ENCODE data around the gene DPF1.

The DPF1 gene

GRCh38 chr19:38211766-38212165, 12.3 kb downstream of the DPF1 start:
- peak overlapping the region; percentile 81 for H2AK5ac ChIP-seq (ENCODE audit: low read depth, low read length)
- H2BK15ac ChIP-seq (ENCODE audit: low read length) = peak overlapping the region; percentile 78
- no peak overlapping the region for H3K14ac ChIP-seq (ENCODE audit: low read length)
- peaks cover 6 to 32% of the 10 kb centered on the region in 2 donors for H3K36me3 ChIP-seq (replicated peaks in 1 of 2; ENCODE audit: control insufficient read depth in 2 of 2, insufficient read depth in 2 of 2, low read length in 2 of 2)
- H2BK12ac ChIP-seq (ENCODE audit: low read length) = no peak overlapping the region
- no peak overlapping the region for H4K91ac ChIP-seq (ENCODE audit: low read depth, low read length, poor library complexity)
- H2BK120ac ChIP-seq (ENCODE audit: low read depth, low read length) = peak overlapping the region; percentile 72
- H3K4me3 ChIP-seq (ENCODE audit: low read length in 2 of 2) = no peak overlapping the region
- H4K8ac ChIP-seq (ENCODE audit: low read depth, low read length) = no peak overlapping the region
- peak; percentile 29 for DNase-seq (ENCODE audit: low spot score)
- no peak overlapping the region for H3K23ac ChIP-seq (ENCODE audit: low read depth, low read length, poor library complexity)
- peaks cover 6% of the 10 kb centered on the region for H3K79me1 ChIP-seq (ENCODE audit: low read depth, low read length)
- H3K27me3 ChIP-seq (ENCODE audit: control insufficient read depth in 3 of 3, insufficient read depth in 3 of 3, low read depth in 1 of 3, low read length in 3 of 3) = no peaks in the 10 kb centered on the region
- peak overlapping the region; percentile 70 for H3K18ac ChIP-seq (ENCODE audit: low read length)
- peaks cover 26 to 37% of the 10 kb centered on the region in 2 donors for H3K4me1 ChIP-seq (ENCODE audit: control insufficient read depth in 2 of 2, insufficient read depth in 1 of 2, low read depth in 1 of 2, low read length in 2 of 2)
- no peak overlapping the region for H2BK5ac ChIP-seq (ENCODE audit: low read length)
- H3K27ac ChIP-seq (replicated peaks; ENCODE audit: low read length) = no peak overlapping the region
- H3K4me2 ChIP-seq (ENCODE audit: insufficient read depth, low read length, poor library complexity, severe bottlenecking) = no peak overlapping the region
- no CpG with 5 or more reads among the region's 15 CpGs for WGBS, 2 donors (ENCODE audit: extremely low coverage in 2 of 2, insufficient read length in 2 of 2, insufficient replicate concordance in 1 of 2)
- peak overlapping the region; percentile 3 for H3K9ac ChIP-seq (ENCODE audit: low read depth, low read length, poor library complexity)
- H3K4ac ChIP-seq (ENCODE audit: low read length) = no peak overlapping the region
- H2AFZ ChIP-seq (ENCODE audit: low read length) = no peak overlapping the region
- H3K9me3 ChIP-seq (replicated peaks in 1 of 2; ENCODE audit: control insufficient read depth in 2 of 2, insufficient read depth in 1 of 2, low read depth in 1 of 2, low read length in 2 of 2) = no peaks in the 10 kb centered on the region

GRCh38 chr19:38211151-38211591, 12.9 kb downstream of the DPF1 start:
- DNase-seq (ENCODE audit: low spot score) = peak; percentile 32
- H3K9me3 ChIP-seq (replicated peaks in 1 of 2; ENCODE audit: control insufficient read depth in 2 of 2, insufficient read depth in 1 of 2, low read depth in 1 of 2, low read length in 2 of 2) = no peaks in the 10 kb centered on the region
- no peak overlapping the region for H3K23ac ChIP-seq (ENCODE audit: low read depth, low read length, poor library complexity)
- H2BK15ac ChIP-seq (ENCODE audit: low read length) = peak overlapping the region; percentile 99
- H3K27me3 ChIP-seq (ENCODE audit: control insufficient read depth in 3 of 3, insufficient read depth in 3 of 3, low read depth in 1 of 3, low read length in 3 of 3) = no peaks in the 10 kb centered on the region
- H3K36me3 ChIP-seq (replicated peaks in 1 of 2; ENCODE audit: control insufficient read depth in 2 of 2, insufficient read depth in 2 of 2, low read length in 2 of 2) = peaks cover 6 to 28% of the 10 kb centered on the region in 2 donors
- peak overlapping the region; percentile 96 for H3K27ac ChIP-seq (replicated peaks; ENCODE audit: low read length)
- H3K9ac ChIP-seq (ENCODE audit: low read depth, low read length, poor library complexity) = peak overlapping the region; percentile 96
- peak overlapping the region; percentile 98 for H2BK5ac ChIP-seq (ENCODE audit: low read length)
- WGBS, 2 donors (ENCODE audit: extremely low coverage in 2 of 2, insufficient read length in 2 of 2, insufficient replicate concordance in 1 of 2) = no CpG with 5 or more reads among the region's 27 CpGs
- peak overlapping the region; percentile 93 for H4K91ac ChIP-seq (ENCODE audit: low read depth, low read length, poor library complexity)
- peak overlapping the region; percentile 97 for H2AK5ac ChIP-seq (ENCODE audit: low read depth, low read length)
- H3K4me2 ChIP-seq (ENCODE audit: insufficient read depth, low read length, poor library complexity, severe bottlenecking) = peak overlapping the region; percentile 86
- no peak overlapping the region for H2BK12ac ChIP-seq (ENCODE audit: low read length)
- H3K18ac ChIP-seq (ENCODE audit: low read length) = peak overlapping the region; percentile 100
- peaks cover 6% of the 10 kb centered on the region for H3K79me1 ChIP-seq (ENCODE audit: low read depth, low read length)
- no peak overlapping the region for H4K8ac ChIP-seq (ENCODE audit: low read depth, low read length)
- H2BK120ac ChIP-seq (ENCODE audit: low read depth, low read length) = peak overlapping the region; percentile 98
- H3K4me3 ChIP-seq (ENCODE audit: low read length in 2 of 2) = peak overlapping the region in 1 of 2 donors; percentile 68
- H3K14ac ChIP-seq (ENCODE audit: low read length) = no peak overlapping the region
- peak overlapping the region; percentile 76 for H3K4ac ChIP-seq (ENCODE audit: low read length)
- H2AFZ ChIP-seq (ENCODE audit: low read length) = peak overlapping the region; percentile 84
- H3K4me1 ChIP-seq (ENCODE audit: control insufficient read depth in 2 of 2, insufficient read depth in 1 of 2, low read depth in 1 of 2, low read length in 2 of 2) = peaks cover 30 to 40% of the 10 kb centered on the region in 2 donors

- WGBS, 2 donors (ENCODE audit: extremely low coverage in 2 of 2, insufficient read length in 2 of 2, insufficient replicate concordance in 1 of 2) = no CpG with 5 or more reads among the region's 24 CpGs
- Histone ChIP-seq H3K36me3 (replicated peaks in 1 of 2; ENCODE audit: control insufficient read depth in 2 of 2, insufficient read depth in 2 of 2, low read length in 2 of 2) (peaks cover 4 to 21% of the 10 kb centered on the region in 2 donors), H3K4me3 (ENCODE audit: low read length in 2 of 2) (peak overlapping the region; percentile 45 to 68)
Measured at GRCh38 chr19:38210458-38210987, 13.5 kb downstream of the DPF1 start.

GRCh38 chr19:38209671-38210457, 14.2 kb downstream of the DPF1 start:
- peak overlapping the region; percentile 80 for H2BK15ac ChIP-seq (ENCODE audit: low read length)
- peak overlapping the region; percentile 97 for H3K18ac ChIP-seq (ENCODE audit: low read length)
- H3K27ac ChIP-seq (replicated peaks; ENCODE audit: low read length) = peak overlapping the region; percentile 84
- peaks cover 31 to 43% of the 10 kb centered on the region in 2 donors for H3K4me1 ChIP-seq (ENCODE audit: control insufficient read depth in 2 of 2, insufficient read depth in 1 of 2, low read depth in 1 of 2, low read length in 2 of 2)
- peak overlapping the region; percentile 84 for H2AFZ ChIP-seq (ENCODE audit: low read length)
- peak overlapping the region; percentile 45 for H3K23ac ChIP-seq (ENCODE audit: low read depth, low read length, poor library complexity)
- H4K8ac ChIP-seq (ENCODE audit: low read depth, low read length) = no peak overlapping the region
- H3K9me3 ChIP-seq (replicated peaks in 1 of 2; ENCODE audit: control insufficient read depth in 2 of 2, insufficient read depth in 1 of 2, low read depth in 1 of 2, low read length in 2 of 2) = no peaks in the 10 kb centered on the region
- peak overlapping the region; percentile 24 for H2BK12ac ChIP-seq (ENCODE audit: low read length)
- H2AK5ac ChIP-seq (ENCODE audit: low read depth, low read length) = peak overlapping the region; percentile 88
- no peaks in the 10 kb centered on the region for H3K27me3 ChIP-seq (ENCODE audit: control insufficient read depth in 3 of 3, insufficient read depth in 3 of 3, low read depth in 1 of 3, low read length in 3 of 3)
- no CpG with 5 or more reads among the region's 30 CpGs for WGBS, 2 donors (ENCODE audit: extremely low coverage in 2 of 2, insufficient read length in 2 of 2, insufficient replicate concordance in 1 of 2)
- DNase-seq (ENCODE audit: low spot score) = peak; percentile 53
- H3K14ac ChIP-seq (ENCODE audit: low read length) = peak overlapping the region; percentile 39
- H2BK5ac ChIP-seq (ENCODE audit: low read length) = peak overlapping the region; percentile 98
- peak overlapping the region; percentile 95 for H2BK120ac ChIP-seq (ENCODE audit: low read depth, low read length)
- H3K36me3 ChIP-seq (replicated peaks in 1 of 2; ENCODE audit: control insufficient read depth in 2 of 2, insufficient read depth in 2 of 2, low read length in 2 of 2) = peaks cover 4 to 22% of the 10 kb centered on the region in 2 donors
- peak overlapping the region; percentile 85 for H3K4me2 ChIP-seq (ENCODE audit: insufficient read depth, low read length, poor library complexity, severe bottlenecking)
- H3K4ac ChIP-seq (ENCODE audit: low read length) = peak overlapping the region; percentile 70
- peak overlapping the region; percentile 92 for H3K9ac ChIP-seq (ENCODE audit: low read depth, low read length, poor library complexity)
- H3K79me1 ChIP-seq (ENCODE audit: low read depth, low read length) = peaks cover 6% of the 10 kb centered on the region
- peak overlapping the region; percentile 45 to 72 for H3K4me3 ChIP-seq (ENCODE audit: low read length in 2 of 2)
- H4K91ac ChIP-seq (ENCODE audit: low read depth, low read length, poor library complexity) = peak overlapping the region; percentile 96

More at GRCh38 chr19:38210458-38210987, 13.5 kb downstream of the DPF1 start:
- H3K14ac ChIP-seq (ENCODE audit: low read length) = no peak overlapping the region
- peak overlapping the region; percentile 97 for H2AK5ac ChIP-seq (ENCODE audit: low read depth, low read length)
- peak overlapping the region; percentile 98 for H2BK5ac ChIP-seq (ENCODE audit: low read length)
- H3K4me1 ChIP-seq (ENCODE audit: control insufficient read depth in 2 of 2, insufficient read depth in 1 of 2, low read depth in 1 of 2, low read length in 2 of 2) = peaks cover 31 to 43% of the 10 kb centered on the region in 2 donors
- H3K27ac ChIP-seq (replicated peaks; ENCODE audit: low read length) = peak overlapping the region; percentile 96
- H3K18ac ChIP-seq (ENCODE audit: low read length) = peak overlapping the region; percentile 100
- peak overlapping the region; percentile 93 for H4K91ac ChIP-seq (ENCODE audit: low read depth, low read length, poor library complexity)
- peak overlapping the region; percentile 99 for H2BK15ac ChIP-seq (ENCODE audit: low read length)
- peak overlapping the region; percentile 76 for H3K4ac ChIP-seq (ENCODE audit: low read length)
- H2BK120ac ChIP-seq (ENCODE audit: low read depth, low read length) = peak overlapping the region; percentile 98
- peak overlapping the region; percentile 84 for H2AFZ ChIP-seq (ENCODE audit: low read length)
- no peak overlapping the region for H3K23ac ChIP-seq (ENCODE audit: low read depth, low read length, poor library complexity)
- no peak overlapping the region for H4K8ac ChIP-seq (ENCODE audit: low read depth, low read length)
- H3K9me3 ChIP-seq (replicated peaks in 1 of 2; ENCODE audit: control insufficient read depth in 2 of 2, insufficient read depth in 1 of 2, low read depth in 1 of 2, low read length in 2 of 2) = no peaks in the 10 kb centered on the region
- peak overlapping the region; percentile 86 for H3K4me2 ChIP-seq (ENCODE audit: insufficient read depth, low read length, poor library complexity, severe bottlenecking)
- peak; percentile 87 for DNase-seq (ENCODE audit: low spot score)
- peak overlapping the region; percentile 96 for H3K9ac ChIP-seq (ENCODE audit: low read depth, low read length, poor library complexity)
- H3K79me1 ChIP-seq (ENCODE audit: low read depth, low read length) = peaks cover 6% of the 10 kb centered on the region
- no peak overlapping the region for H2BK12ac ChIP-seq (ENCODE audit: low read length)
- no peaks in the 10 kb centered on the region for H3K27me3 ChIP-seq (ENCODE audit: control insufficient read depth in 3 of 3, insufficient read depth in 3 of 3, low read depth in 1 of 3, low read length in 3 of 3)
